H1 (cell line): ENCODE results near the gene PTPRJ. TPM values are rescaled to one million over a fixed set of nuclear protein-coding genes. Genes with fewer than 3 reads are reported as not detected.

Experiments
- CHD7 ChIP-seq: fragments of 300-600 bp; sonication (generic); IDR thresholded peaks from 2 replicates; pipeline ENCODE4 v1.7.1; 2012; ENCODE audit warnings: low read length, moderate library complexity, mild to moderate bottlenecking, inconsistent platforms; ENCODE audit not compliant: insufficient replicate concordance
- polyA plus RNA-seq, 7 experiments: library from polyadenylated mRNA; depleted of rRNA in 3 of 7; stranded (reverse) in 5 of 7; unstranded in 2 of 7; fragments of >200 nt in 5 of 7; fragments of 200-250 nt in 2 of 7; gene quantifications; 1 replicate in 5 of 7; 2 replicates in 1 of 7; 4 replicates in 1 of 7; pipeline versions ENCODE4 v1.2.1 to v1.2.3, GENCODE V29; 2011 to 2013; ENCODE audit warnings: missing spikeins in 2 of 7, mixed read lengths in 2 of 7
- total RNA-seq: library from RNA; stranded (reverse); fragmentation: NEBNext Ultra II Directional; extraction: Animal tissue kit (Norgen Biotek cat#: 25700); gene quantifications from 2 replicates; pipeline ENCODE4 v1.2.1, GENCODE V29; 2021

PTPRJ gene
- total and polyA plus RNA-seq, 2 of the 8 experiments (the other 6 are each of a cell fraction or from before 2014, with no cell fraction given) = 4.4 to 22.6 TPM

DNA sequence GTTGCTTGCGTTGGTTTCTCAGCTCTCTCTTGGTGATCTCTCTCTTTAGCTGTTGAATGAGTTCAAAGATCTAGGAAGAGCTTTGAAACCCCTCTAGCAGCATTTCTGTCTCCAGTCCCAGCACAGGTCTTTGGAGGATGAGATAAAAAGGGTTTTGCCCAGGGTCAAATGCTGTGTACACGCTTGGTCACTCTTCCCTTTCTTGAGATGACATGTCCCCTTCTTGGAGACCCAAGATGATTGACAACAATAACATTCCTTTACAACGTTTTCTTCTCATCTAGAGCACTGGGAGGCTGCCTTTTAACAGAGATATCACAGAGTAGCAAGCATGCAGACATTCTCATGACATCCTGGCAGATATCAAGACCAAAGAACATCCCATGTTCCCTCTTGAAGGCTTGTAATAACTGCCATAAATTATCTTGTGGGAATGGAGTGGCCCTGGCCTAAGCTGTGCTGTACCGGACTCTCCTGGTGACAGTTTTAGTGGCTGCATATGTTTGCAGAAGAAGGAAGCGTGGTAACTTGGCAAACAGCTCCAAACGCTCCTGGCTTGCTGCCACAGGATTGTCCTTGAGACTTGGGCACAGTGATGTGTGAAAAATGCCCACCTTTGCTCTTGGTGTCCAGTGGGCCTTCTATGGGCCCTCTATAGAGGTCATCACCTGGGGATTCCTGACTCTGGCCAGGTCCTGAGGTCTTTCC is 107.8 kb downstream of the PTPRJ start (continued):
- TF ChIP-seq CHD7 = no peak
